H1 (cell line): ENCODE data around the gene MAPT.

Source experiments
- CTCF ChIP-seq, 3 experiments: IDR thresholded peaks; 1 replicate in 2 of 3; 2 replicates in 1 of 3; pipeline versions ENCODE4 v1.5.1 to v1.6.1; 2011; ENCODE audit warnings: low read length in 3 of 3, mild to moderate bottlenecking in 3 of 3, inconsistent platforms in 2 of 3, low read depth in 1 of 3, moderate library complexity in 1 of 3; ENCODE audit not compliant: insufficient read depth in 1 of 3; ENCODE audit errors: control extremely low read depth in 1 of 3
- SP2 ChIP-seq: IDR thresholded peaks from 2 replicates; pipeline ENCODE4 v1.6.1; 2012; ENCODE audit warnings: mild to moderate bottlenecking, low read length, inconsistent platforms
- SUZ12 ChIP-seq: fragments of 200-600 bp; sonication (generic); IDR thresholded peaks from 2 replicates; pipeline ENCODE4 v1.6.1; 2012; ENCODE audit warnings: mild to moderate bottlenecking, inconsistent platforms, low read length, moderate library complexity, mixed read lengths

DNA sequence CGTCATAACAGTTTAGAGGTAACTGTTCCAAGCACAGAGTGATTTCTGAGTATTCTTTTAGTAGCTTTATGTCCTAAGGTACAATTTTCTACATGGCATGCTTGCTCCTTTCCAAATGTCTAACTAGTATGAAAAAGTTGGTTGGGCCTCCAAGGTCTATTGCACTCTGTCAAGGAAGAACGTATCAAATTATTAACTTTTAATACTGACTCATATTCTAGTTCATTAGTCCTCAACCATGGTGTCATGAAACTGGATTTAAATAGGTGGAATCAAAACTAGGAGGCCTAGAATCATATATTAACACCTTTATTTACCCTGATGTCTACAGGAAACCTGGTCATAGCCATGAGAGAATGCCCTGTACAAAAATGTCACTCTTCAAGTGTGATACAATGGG lies 166.1 kb downstream of the MAPT start:
- TF ChIP-seq CTCF (IDR thresholded peaks at IDR 0.05; ENCODE audit: control extremely low read depth in 1 of 3, insufficient read depth in 1 of 3, low read depth in 1 of 3, low read length in 3 of 3) (no peak), SUZ12 (no peak), SP2 (no peak)
